ENCODE measurements around the gene OR2Y1.

DNA sequence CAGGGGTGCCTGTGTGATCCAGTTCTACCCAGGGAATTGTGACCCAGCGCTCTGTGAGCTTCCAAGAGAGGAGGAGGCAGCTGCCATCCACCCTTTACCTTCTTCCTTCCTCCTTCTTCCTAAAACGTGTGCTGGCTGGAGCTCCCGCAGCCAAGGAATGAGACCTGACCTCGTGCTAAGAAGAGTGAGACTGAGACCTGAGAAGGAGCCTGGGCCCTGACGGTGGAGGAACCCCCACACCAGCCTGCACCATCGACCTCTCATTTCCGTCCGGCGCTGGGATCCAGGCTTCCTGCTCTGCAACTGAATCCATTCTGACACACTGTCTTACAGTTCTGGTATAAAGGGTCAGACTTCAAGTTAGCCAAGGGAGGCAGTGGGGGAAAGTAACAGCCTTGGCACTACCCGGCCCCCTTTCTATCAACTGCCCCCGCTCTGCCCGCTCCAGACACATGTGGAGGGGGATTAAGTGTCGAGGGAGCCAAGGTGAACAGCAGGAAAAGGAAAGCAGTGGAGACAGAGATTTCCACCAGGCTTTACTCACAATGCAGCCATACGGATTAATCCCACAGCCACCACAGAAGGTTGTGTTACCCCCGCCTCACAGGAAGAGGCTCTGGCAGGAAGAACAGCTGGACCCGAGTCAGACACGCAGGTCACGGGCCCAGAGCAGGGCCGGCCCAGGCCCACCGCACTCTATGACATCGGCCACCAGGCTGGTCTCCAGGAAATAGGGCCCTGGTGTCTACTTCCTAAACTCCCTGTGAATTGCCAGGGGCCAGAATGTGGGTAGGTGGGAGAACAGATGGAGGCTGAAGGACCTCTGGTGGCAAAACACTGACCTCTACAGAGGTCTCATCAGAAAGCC is 46.9 kb upstream of the OR2Y1 start:
- TF ChIP-seq CTCF (IDR thresholded peaks at IDR 0.05) (no peak), POLR2A (IDR thresholded peaks at IDR 0.05) (no peak)

All from gastroesophageal sphincter (tissue), 3 donors.